Endothelial cell of umbilical vein (primary cell): ENCODE data around the gene RGS7. TPM values are rescaled to one million over a fixed set of nuclear protein-coding genes. Genes with fewer than 3 reads are reported as not detected.

Experiments
- BruUV-seq: library from RNA; stranded (reverse); fragments of 400-500 nt; replicated peaks from 2 replicates; lab custom pipeline; 2021; lab: Mats Ljungman, UMichigan
- CTCF ChIA-PET: fragments of 300-600, 350-600 bp; sonication (Branson Sonifier 250); formaldehyde crosslinking; loops from one replicate; lab custom pipeline; 2021; ENCODE audit warnings: antibody characterized with exemption, inconsistent platforms; lab: Charles Lee
- POLR2A ChIA-PET: fragments of 300-600, 350-600 bp; sonication (Branson Sonifier 250); formaldehyde crosslinking; loops from one replicate; lab custom pipeline; 2021; ENCODE audit warnings: antibody characterized with exemption, inconsistent platforms; lab: Charles Lee
- DNase-seq: peaks from one replicate; pipeline ENCODE4 v3.0.0-alpha.2; 2011; ENCODE audit warnings: low read depth, low spot score
- FAIRE-seq: peaks from 2 replicates; lab custom pipeline; 2011; peaks lifted over from hg19 to GRCh38; lab: Jason Lieb, UNC
- H2AFZ ChIP-seq: 2 replicates; pipeline ENCODE4 v1.6.0; 2012; ENCODE audit warnings: low read depth, low read length, control low read depth, inconsistent platforms
- H3K27ac ChIP-seq: 2 replicates; pipeline ENCODE4 v1.5.1; 2011; ENCODE audit warnings: low read depth, mild to moderate bottlenecking, control low read depth, low read length, moderate library complexity; ENCODE audit not compliant: insufficient read depth
- H3K27me3 ChIP-seq, 2 experiments: 2 replicates each; pipeline versions ENCODE4 v1.6.0 to v1.6.1; 2011; ENCODE audit warnings: low read length in 2 of 2, mixed read lengths in 1 of 2; ENCODE audit not compliant: control insufficient read depth in 2 of 2, insufficient read depth in 2 of 2
- H3K36me3 ChIP-seq, 2 experiments: 2 replicates in 1 of 2; 3 replicates in 1 of 2; pipeline ENCODE4 v1.5.1; 2011; ENCODE audit warnings: low read length in 2 of 2, mild to moderate bottlenecking in 1 of 2, moderate library complexity in 1 of 2; ENCODE audit not compliant: control insufficient read depth in 2 of 2, insufficient read depth in 2 of 2; ENCODE audit errors: extremely low read depth in 1 of 2
- H3K4me1 ChIP-seq: 3 replicates; pipeline ENCODE4 v1.5.1; 2011; ENCODE audit warnings: mild to moderate bottlenecking, low read length; ENCODE audit not compliant: control insufficient read depth, insufficient read depth; ENCODE audit errors: extremely low read depth
- H3K4me2 ChIP-seq: 2 replicates; pipeline ENCODE4 v1.6.1; 2011; ENCODE audit warnings: low read length, control low read depth, mixed read lengths; ENCODE audit not compliant: insufficient read depth
- H3K4me3 ChIP-seq, 3 experiments: fragments of 200-600 bp in 1 of 3; sonication (generic), shearing (Covaris generic) in 1 of 3; replicated peaks in 1 of 3; 2 replicates each; pipeline ENCODE4 v1.5.1; 2011 to 2016; ENCODE audit warnings: control low read depth in 3 of 3, low read length in 3 of 3, mild to moderate bottlenecking in 2 of 3, inconsistent platforms in 1 of 3, low read depth in 1 of 3, moderate library complexity in 1 of 3; ENCODE audit not compliant: insufficient read depth in 1 of 3
- H3K79me2 ChIP-seq: 2 replicates; pipeline ENCODE4 v1.6.0; 2012; ENCODE audit warnings: low read length, inconsistent platforms; ENCODE audit not compliant: control insufficient read depth, insufficient read depth
- H3K9ac ChIP-seq: replicated peaks from 2 replicates; pipeline ENCODE3; 2011; ENCODE audit warnings: low read length, control low read depth; ENCODE audit not compliant: insufficient read depth; ENCODE audit errors: extremely low read depth
- H3K9me1 ChIP-seq: replicated peaks from 3 replicates; pipeline ENCODE4 v1.6.0; 2011; ENCODE audit warnings: mild to moderate bottlenecking, low read length; ENCODE audit not compliant: control insufficient read depth, insufficient read depth; ENCODE audit errors: extremely low read depth
- H3K9me3 ChIP-seq: replicated peaks from 2 replicates; pipeline ENCODE4 v1.5.1; 2012; ENCODE audit warnings: low read length, inconsistent platforms; ENCODE audit not compliant: control insufficient read depth, insufficient read depth
- H4K20me1 ChIP-seq: replicated peaks from 2 replicates; pipeline ENCODE3; 2011; ENCODE audit warnings: mild to moderate bottlenecking, low read length; ENCODE audit not compliant: control insufficient read depth, insufficient read depth; ENCODE audit errors: extremely low read depth
- CTCF ChIP-seq, 2 donors: IDR thresholded peaks; 1 replicate in 1 of 2; 2 replicates in 1 of 2; pipeline ENCODE4 v1.5.1; 2011; ENCODE audit warnings: low read length in 2 of 2, mild to moderate bottlenecking in 2 of 2, moderate library complexity in 2 of 2, control low read depth in 1 of 2, inconsistent platforms in 1 of 2, low read depth in 1 of 2; ENCODE audit not compliant: insufficient read depth in 1 of 2; ENCODE audit errors: extremely low read depth in 1 of 2
- EZH2 ChIP-seq: IDR thresholded peaks from 2 replicates; pipeline ENCODE4 v1.6.1; 2012; ENCODE audit warnings: borderline replicate concordance, low read depth, mild to moderate bottlenecking, moderate library complexity, low read length, inconsistent platforms; ENCODE audit not compliant: severe bottlenecking
- FOS ChIP-seq: IDR thresholded peaks from 2 replicates; pipeline ENCODE4 v1.6.1; 2011; ENCODE audit warnings: mild to moderate bottlenecking, low read length, moderate library complexity, borderline replicate concordance; ENCODE audit not compliant: insufficient read depth
- GATA2 ChIP-seq: IDR thresholded peaks from 2 replicates; pipeline ENCODE4 v1.7.0; 2011; ENCODE audit warnings: low read depth, mild to moderate bottlenecking, moderate library complexity, mixed read lengths, low read length; ENCODE audit not compliant: insufficient read length, insufficient read depth
- JUN ChIP-seq: IDR thresholded peaks from 2 replicates; pipeline ENCODE4 v1.6.1; 2011; ENCODE audit warnings: borderline replicate concordance, low read depth; ENCODE audit not compliant: insufficient read length, insufficient read depth
- MAX ChIP-seq: IDR thresholded peaks from 2 replicates; pipeline ENCODE4 v1.6.1; 2011; ENCODE audit not compliant: insufficient read depth, insufficient read length
- MYC ChIP-seq: IDR thresholded peaks from one replicate; pipeline ENCODE4 v1.6.1; 2011; ENCODE audit warnings: mild to moderate bottlenecking, low read depth, low read length
- POLR2A ChIP-seq: IDR thresholded peaks from 2 replicates; pipeline ENCODE4 v1.6.1; 2012; ENCODE audit warnings: low read depth, mild to moderate bottlenecking, control low read depth, low read length
- POLR2AphosphoS5 ChIP-seq: IDR thresholded peaks from 2 replicates; pipeline ENCODE4 v1.6.1; 2012; ENCODE audit warnings: low read depth, mild to moderate bottlenecking, control low read depth, low read length, moderate library complexity; ENCODE audit not compliant: insufficient read depth
- dilution Hi-C: fragments of 300-500 bp; cut with MboI; formaldehyde crosslinking; loops from one replicate; pipeline ENCODE4 v1.15.0; 2019; ENCODE audit warnings: low sequenced_read_pairs; ENCODE audit not compliant: extremely low pct_ligation_motif_present
- intact Hi-C: fragments of 100-400 bp; cut with micrococcal nuclease; formaldehyde crosslinking; loops from one replicate; pipeline ENCODE4 v1.10.0; 2022
- polyA plus RNA-seq, 4 experiments: library from polyadenylated mRNA; depleted of rRNA in 3 of 4; stranded (reverse) in 3 of 4; unstranded in 1 of 4; fragments of >200 nt; gene quantifications; 2 replicates each; pipeline versions ENCODE4 v1.2.1 to v1.2.3, GENCODE V29; 2011 to 2012; ENCODE audit warnings: missing spikeins in 1 of 4
- total RNA-seq: library from RNA; stranded (reverse); gene quantifications from 2 replicates; pipeline ENCODE4 v1.2.3, GENCODE V29; 2021

RGS7 gene
- total and polyA plus RNA-seq, 2 donors (not counting 3 experiments of a cell fraction or from before 2014, with no cell fraction given), result 0.43 to 0.44 TPM

- H3K4me1 ChIP-seq, result no peaks in the 10 kb centered on the region
- FAIRE-seq (no peak), DNase-seq (no peak)
- H3K9ac ChIP-seq, result no peak overlapping the region
- H3K9me1 ChIP-seq, result no peaks in the 10 kb centered on the region
- ChIA-PET POLR2A (no interaction called here), CTCF (no interaction called here)
- no peaks in the 10 kb centered on the region for H3K27me3 ChIP-seq
- dilution Hi-C loops (no loop called here), intact Hi-C loops (no loop called here)
- no peaks in the 10 kb centered on the region for H3K9me3 ChIP-seq
- H3K4me2 ChIP-seq, result no peak overlapping the region
- no peak overlapping the region for H3K27ac ChIP-seq
- TF ChIP-seq JUN (no peak), EZH2 (no peak), MAX (no peak), POLR2AphosphoS5 (no peak), POLR2A (no peak), CTCF (IDR thresholded peaks at IDR 0.05; ENCODE audit: extremely low read depth in 1 of 2, insufficient read depth in 1 of 2, low read depth in 1 of 2, low read length in 2 of 2) (no peak), GATA2 (no peak), FOS (no peak), MYC (no peak)
- no peaks in the 10 kb centered on the region for H3K79me2 ChIP-seq
- no peaks in the 10 kb centered on the region for H4K20me1 ChIP-seq
- no peaks in the 10 kb centered on the region for H3K36me3 ChIP-seq
- H3K4me3 ChIP-seq, result no peak overlapping the region
- H2AFZ ChIP-seq, result no peak overlapping the region
- BruUV-seq, result no TSS peak
These were observed 227.6 kb downstream of the RGS7 start for GRCh38 chr1:241129207-241129960.
